ENCODE measurements around the gene TAAR8.

- TF ChIP-seq CTCF (IDR thresholded peaks at IDR 0.05; ENCODE audit: insufficient read depth, low read length, poor library complexity, severe bottlenecking) (no peak), EZH2phosphoT487 (conservative IDR thresholded peaks at IDR 0.05; ENCODE audit: low read length) (no peak)
These were observed 47.3 kb upstream of the TAAR8 start for GRCh38 chr6:132505158-132505557.

Measured in SU-DHL-6 (cell line).